Mucosa of descending colon (tissue), 3 donors: ENCODE results near the gene PUM1. TPM values are rescaled to one million over a fixed set of nuclear protein-coding genes. Genes with fewer than 3 reads are reported as not detected.
"Not testable (repeated sequence)": the region's sequence is repeated elsewhere in the genome, so short reads cannot be mapped to it uniquely, and the experiment has no call there.

Experiments used
- ATAC-seq: fragments of 200-7000 bp; cut with Tn5 transposase; one replicate; pipeline ENCODE4 v1.9.1; 2020; ENCODE audit warnings: mild to moderate bottlenecking, moderate library complexity
- DNase-seq, 3 donors: peaks; one replicate each; pipeline ENCODE4 v3.0.0-alpha.2; 2020
- H3K36me3 ChIP-seq: fragments of 200-600 bp; one replicate; pipeline ENCODE4 v1.8.0; 2021; ENCODE audit warnings: low read depth, mild to moderate bottlenecking
- H3K4me1 ChIP-seq: fragments of 200-600 bp; one replicate; pipeline ENCODE4 v1.8.0; 2021; ENCODE audit warnings: low read depth, mild to moderate bottlenecking
- H3K4me3 ChIP-seq: fragments of 200-600 bp; one replicate; pipeline ENCODE4 v1.8.0; 2021; ENCODE audit warnings: mild to moderate bottlenecking
- H3K9me3 ChIP-seq: fragments of 200-600 bp; one replicate; pipeline ENCODE4 v1.8.0; 2021; ENCODE audit warnings: mild to moderate bottlenecking
- CTCF ChIP-seq: fragments of 200-600 bp; IDR thresholded peaks from one replicate; pipeline ENCODE4 v1.8.0; 2022; ENCODE audit warnings: antibody characterized with exemption, mild to moderate bottlenecking
- intact Hi-C, 2 donors: fragments of 100-400 bp; cut with DNase I in 1 of 2; cut with micrococcal nuclease in 1 of 2; formaldehyde crosslinking; loops; one replicate each; pipeline versions ENCODE4 v1.11.0 to v1.11.1; 2022; cut with DNase I, micrococcal nuclease
- total RNA-seq, 3 donors: library from RNA; stranded (reverse); fragmentation: NEBNext Ultra II Directional in 2 of 3; extraction: Animal tissue kit (Norgen Biotek cat#: 25700) in 2 of 3; gene quantifications; one replicate each; pipeline versions ENCODE4 v1.2.1 to v1.2.4, GENCODE V29; 2021 to 2023
- donor health status: DM: no; HTN: no; CAD: no; lungs with moderate emphysema.
- donor health status: DM: no; HTN: no; CAD: no.
- donor health status: DM: no; HTN: yes; CAD: no.

The PUM1 gene
- total RNA-seq, 3 donors from 2014 or later, result 116 to 135 (median 127) TPM

- Histone ChIP-seq H3K9me3 (no peaks in the 10 kb centered on the region), H3K4me3 (no peak overlapping the region), H3K36me3 (peaks cover 15% of the 10 kb centered on the region), H3K4me1 (no peaks in the 10 kb centered on the region)
- no peak for TF ChIP-seq CTCF
- ATAC-seq (no peak), DNase-seq (no peak)
- intact Hi-C loops, result no loop called here
Observed at GRCh38 chr1:30952098-30952497, 113.4 kb downstream of the PUM1 start.

- ATAC-seq (no peak), DNase-seq (no peak)
- peaks cover 15% of the 10 kb centered on the region for H3K36me3 ChIP-seq
Observed at GRCh38 chr1:30950700-30951099, 114.8 kb downstream of the PUM1 start.

GRCh38 chr1:30950053-30950452, 115.5 kb downstream of the PUM1 start:
- DNase-seq (no peak), ATAC-seq (no peak)
- no peak overlapping the region for H3K4me3 ChIP-seq
- no peaks in the 10 kb centered on the region for H3K9me3 ChIP-seq
- intact Hi-C loops, result no loop called here
- peaks cover 15% of the 10 kb centered on the region for H3K36me3 ChIP-seq
- H3K4me1 ChIP-seq, result no peaks in the 10 kb centered on the region
- TF ChIP-seq CTCF, result no peak

More at GRCh38 chr1:30950700-30951099, 114.8 kb downstream of the PUM1 start:
- H3K4me3 ChIP-seq, result no peak overlapping the region
- TF ChIP-seq CTCF, result no peak
- H3K4me1 ChIP-seq, result no peaks in the 10 kb centered on the region
- intact Hi-C loops, result no loop called here
- no peaks in the 10 kb centered on the region for H3K9me3 ChIP-seq

- ATAC-seq, H3K4me1 ChIP-seq, H3K9me3 ChIP-seq, intact Hi-C loops, DNase-seq, H3K4me3 ChIP-seq: not testable (repeated sequence)
- H3K36me3 ChIP-seq, result peaks cover 15% of the 10 kb centered on the region
Observed at GRCh38 chr1:30949487-30949838, 116.1 kb downstream of the PUM1 start.

- H3K36me3 ChIP-seq, result peaks cover 14% of the 10 kb centered on the region
- intact Hi-C loops, ATAC-seq, DNase-seq, H3K9me3 ChIP-seq, H3K4me3 ChIP-seq, H3K4me1 ChIP-seq: not testable (repeated sequence)
Observed at GRCh38 chr1:30948813-30949486, 116.6 kb downstream of the PUM1 start.

GRCh38 chr1:30948278-30948677, 117.2 kb downstream of the PUM1 start:
- ATAC-seq (no peak), DNase-seq (no peak)
- no peak overlapping the region for H3K4me3 ChIP-seq
- H3K9me3 ChIP-seq, result no peaks in the 10 kb centered on the region
- no peak for TF ChIP-seq CTCF
- peaks cover 7% of the 10 kb centered on the region for H3K36me3 ChIP-seq
- no peaks in the 10 kb centered on the region for H3K4me1 ChIP-seq
- intact Hi-C loops, result no loop called here

GRCh38 chr1:30947212-30947611, 118.3 kb downstream of the PUM1 start:
- no peak for DNase-seq
- Histone ChIP-seq H3K9me3 (no peaks in the 10 kb centered on the region), H3K4me3 (no peak overlapping the region), H3K4me1 (no peaks in the 10 kb centered on the region), H3K36me3 (peaks cover 6% of the 10 kb centered on the region)
- TF ChIP-seq CTCF, result no peak
- ATAC-seq, result no peak
- intact Hi-C loops, result no loop called here
